HepG2 (cell line): ENCODE results near the gene FLYWCH1. TPM values are rescaled to one million over a fixed set of nuclear protein-coding genes. Genes with fewer than 3 reads are reported as not detected.

ENCODE experiments used
- ATM ChIP-seq: fragments of 450-650 bp; IDR thresholded peaks from 2 replicates; pipeline ENCODE4 v1.7.1; 2017; ENCODE audit warnings: mild to moderate bottlenecking, borderline replicate concordance
- MXI1 ChIP-seq: IDR thresholded peaks from 3 replicates; pipeline ENCODE4 v1.6.1; 2012; ENCODE audit warnings: low read depth, low read length, inconsistent platforms, borderline replicate concordance
- NFIB ChIP-seq: sonication (generic); formaldehyde crosslinking; IDR thresholded peaks from 2 replicates; pipeline ENCODE4 v1.9.0; 2021; ENCODE audit warnings: missing genetic modification reagents, mild to moderate bottlenecking, borderline replicate concordance
- RXRA ChIP-seq: sonication (generic); formaldehyde crosslinking; IDR thresholded peaks from 2 replicates; pipeline ENCODE4 v1.5.1; 2020; ENCODE audit warnings: missing genetic modification reagents
- SOX13 ChIP-seq, 3 experiments: fragments of 450-650 bp in 1 of 3; sonication (generic) in 1 of 3; formaldehyde crosslinking in 1 of 3; IDR thresholded peaks in 2 of 3; conservative IDR thresholded peaks in 1 of 3; 2 replicates each; pipeline versions ENCODE4 v1.5.0 to v1.6.1; 2016 to 2020; ENCODE audit warnings: antibody characterized with exemption in 1 of 3, mild to moderate bottlenecking in 1 of 3, missing compliant biosample characterization in 1 of 3, missing genetic modification reagents in 1 of 3, moderate library complexity in 1 of 3
- TSC22D2 ChIP-seq: sonication (generic); formaldehyde crosslinking; IDR thresholded peaks from 2 replicates; pipeline ENCODE4 v1.5.1; 2020; ENCODE audit warnings: missing genetic modification reagents, mild to moderate bottlenecking, borderline replicate concordance
- ZNF354B ChIP-seq: sonication (generic); formaldehyde crosslinking; IDR thresholded peaks from 2 replicates; pipeline ENCODE4 v1.8.0; 2022; ENCODE audit warnings: mild to moderate bottlenecking, missing genetic modification reagents
- ZNF552 ChIP-seq: sonication (generic); formaldehyde crosslinking; IDR thresholded peaks from 2 replicates; pipeline ENCODE4 v1.9.0; 2022; ENCODE audit warnings: missing genetic modification reagents, mild to moderate bottlenecking, borderline replicate concordance
- ZSCAN25 ChIP-seq: sonication (generic); formaldehyde crosslinking; IDR thresholded peaks from 2 replicates; pipeline ENCODE4 v1.8.0; 2022; ENCODE audit warnings: mild to moderate bottlenecking, missing genetic modification reagents
- polyA plus RNA-seq, 8 experiments: library from polyadenylated mRNA; depleted of rRNA in 3 of 8; stranded (reverse) in 7 of 8; unstranded in 1 of 8; fragments of >200 nt; fragmentation: Illumina TruSeq in 4 of 8; extraction: Trizol in 4 of 8; gene quantifications; 2 replicates each; pipeline versions ENCODE4 v1.2.1 to v1.2.3, GENCODE V29; 2011 to 2016; ENCODE audit warnings: low read depth in 4 of 8, missing spikeins in 1 of 8, mixed read lengths in 1 of 8; ENCODE audit not compliant: insufficient read depth in 1 of 8
- total RNA-seq, 5 experiments: library from RNA; depleted of rRNA; stranded (reverse); fragments of >200 nt; fragmentation: Illumina TruSeq; extraction: Trizol; gene quantifications; 2 replicates each; pipeline ENCODE4 v1.2.3, GENCODE V29; 2016; ENCODE audit warnings: low read depth in 1 of 5
- TF ChIP-seq, protein P1 (sequence below), 2 experiments: IDR thresholded peaks; 2 replicates each; pipeline ENCODE4 v1.6.1; 2011 to 2012; ENCODE audit warnings: low read length in 2 of 2, borderline replicate concordance in 1 of 2, low read depth in 1 of 2, mild to moderate bottlenecking in 1 of 2, moderate library complexity in 1 of 2
- TF ChIP-seq, protein P2 (sequence below): sonication (generic); formaldehyde crosslinking; IDR thresholded peaks from 2 replicates; pipeline ENCODE4 v1.5.0; 2020; ENCODE audit warnings: mild to moderate bottlenecking, missing genetic modification reagents, borderline replicate concordance
- TF ChIP-seq, protein P3 (sequence below): sonication (generic); formaldehyde crosslinking; IDR thresholded peaks from 2 replicates; pipeline ENCODE4 v1.4.0; 2020; ENCODE audit warnings: missing genetic modification reagents
- TF ChIP-seq, protein P4 (sequence below): sonication (generic); formaldehyde crosslinking; IDR thresholded peaks from 2 replicates; pipeline ENCODE4 v1.9.0; 2021; ENCODE audit warnings: missing genetic modification reagents, borderline replicate concordance
- TF ChIP-seq, protein P5 (sequence below): sonication (generic); formaldehyde crosslinking; IDR thresholded peaks from 2 replicates; pipeline ENCODE4 v1.5.1; 2020; ENCODE audit warnings: mild to moderate bottlenecking, moderate library complexity, missing genetic modification reagents
- TF ChIP-seq, protein P6 (sequence below): sonication (generic); formaldehyde crosslinking; IDR thresholded peaks from 2 replicates; pipeline ENCODE4 v1.8.0; 2022; ENCODE audit warnings: missing genetic modification reagents, low read depth, mild to moderate bottlenecking, borderline replicate concordance

FLYWCH1 gene
- total and polyA plus RNA-seq, 2 of the 13 experiments (the other 11 are each of a cell fraction or from before 2014, with no cell fraction given) = 7.3 to 12.4 TPM

DNA sequence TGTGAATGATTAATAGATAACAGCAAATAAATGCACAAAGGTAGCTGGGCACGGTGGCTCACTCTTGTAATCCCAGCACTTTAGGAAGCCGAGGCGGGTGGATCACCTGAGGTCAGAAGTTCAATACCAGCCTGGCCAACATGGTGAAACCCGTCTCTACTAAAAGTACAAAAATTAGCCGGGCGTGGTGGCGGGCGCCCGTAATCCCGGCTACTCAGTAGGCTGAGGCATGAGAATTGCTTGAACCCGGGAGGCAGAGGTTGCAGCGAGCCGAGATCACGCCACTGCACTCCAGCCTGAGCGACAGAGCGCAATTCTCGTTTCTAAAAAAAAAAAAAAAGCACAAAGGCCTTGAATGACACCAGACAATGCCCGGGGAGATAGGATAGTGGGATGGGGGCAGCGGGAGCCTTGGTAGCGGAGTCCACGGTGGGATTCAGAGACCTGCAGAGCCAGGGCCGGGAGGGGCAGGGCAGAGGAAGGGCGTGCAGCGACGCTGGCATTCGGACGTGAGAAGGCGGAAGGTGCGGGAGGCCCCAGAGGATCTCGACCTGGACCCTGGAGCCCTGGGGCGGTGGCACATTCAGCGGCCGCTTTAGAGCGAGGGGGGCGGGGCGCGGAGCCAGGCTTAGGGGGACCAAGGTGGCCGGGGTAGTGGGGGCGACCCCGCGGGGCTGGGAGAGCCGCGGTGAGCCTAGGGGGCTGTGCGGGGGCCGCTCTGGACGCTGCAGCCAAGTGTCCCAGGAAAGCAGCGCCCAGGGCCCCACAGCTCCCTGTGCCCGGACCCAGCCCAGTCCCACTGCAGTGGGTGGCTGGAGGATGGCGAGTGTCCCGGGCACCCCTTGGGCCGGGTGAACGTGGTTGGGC, 29.7 kb upstream of the FLYWCH1 start (continued):
- TF ChIP-seq, protein P1, sequence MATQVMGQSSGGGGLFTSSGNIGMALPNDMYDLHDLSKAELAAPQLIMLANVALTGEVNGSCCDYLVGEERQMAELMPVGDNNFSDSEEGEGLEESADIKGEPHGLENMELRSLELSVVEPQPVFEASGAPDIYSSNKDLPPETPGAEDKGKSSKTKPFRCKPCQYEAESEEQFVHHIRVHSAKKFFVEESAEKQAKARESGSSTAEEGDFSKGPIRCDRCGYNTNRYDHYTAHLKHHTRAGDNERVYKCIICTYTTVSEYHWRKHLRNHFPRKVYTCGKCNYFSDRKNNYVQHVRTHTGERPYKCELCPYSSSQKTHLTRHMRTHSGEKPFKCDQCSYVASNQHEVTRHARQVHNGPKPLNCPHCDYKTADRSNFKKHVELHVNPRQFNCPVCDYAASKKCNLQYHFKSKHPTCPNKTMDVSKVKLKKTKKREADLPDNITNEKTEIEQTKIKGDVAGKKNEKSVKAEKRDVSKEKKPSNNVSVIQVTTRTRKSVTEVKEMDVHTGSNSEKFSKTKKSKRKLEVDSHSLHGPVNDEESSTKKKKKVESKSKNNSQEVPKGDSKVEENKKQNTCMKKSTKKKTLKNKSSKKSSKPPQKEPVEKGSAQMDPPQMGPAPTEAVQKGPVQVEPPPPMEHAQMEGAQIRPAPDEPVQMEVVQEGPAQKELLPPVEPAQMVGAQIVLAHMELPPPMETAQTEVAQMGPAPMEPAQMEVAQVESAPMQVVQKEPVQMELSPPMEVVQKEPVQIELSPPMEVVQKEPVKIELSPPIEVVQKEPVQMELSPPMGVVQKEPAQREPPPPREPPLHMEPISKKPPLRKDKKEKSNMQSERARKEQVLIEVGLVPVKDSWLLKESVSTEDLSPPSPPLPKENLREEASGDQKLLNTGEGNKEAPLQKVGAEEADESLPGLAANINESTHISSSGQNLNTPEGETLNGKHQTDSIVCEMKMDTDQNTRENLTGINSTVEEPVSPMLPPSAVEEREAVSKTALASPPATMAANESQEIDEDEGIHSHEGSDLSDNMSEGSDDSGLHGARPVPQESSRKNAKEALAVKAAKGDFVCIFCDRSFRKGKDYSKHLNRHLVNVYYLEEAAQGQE (IDR thresholded peaks at IDR 0.05; ENCODE audit: borderline replicate concordance in 1 of 2, low read depth in 1 of 2, low read length in 2 of 2) = no peak
- TF ChIP-seq NFIB = no peak
- TF ChIP-seq, protein P2, sequence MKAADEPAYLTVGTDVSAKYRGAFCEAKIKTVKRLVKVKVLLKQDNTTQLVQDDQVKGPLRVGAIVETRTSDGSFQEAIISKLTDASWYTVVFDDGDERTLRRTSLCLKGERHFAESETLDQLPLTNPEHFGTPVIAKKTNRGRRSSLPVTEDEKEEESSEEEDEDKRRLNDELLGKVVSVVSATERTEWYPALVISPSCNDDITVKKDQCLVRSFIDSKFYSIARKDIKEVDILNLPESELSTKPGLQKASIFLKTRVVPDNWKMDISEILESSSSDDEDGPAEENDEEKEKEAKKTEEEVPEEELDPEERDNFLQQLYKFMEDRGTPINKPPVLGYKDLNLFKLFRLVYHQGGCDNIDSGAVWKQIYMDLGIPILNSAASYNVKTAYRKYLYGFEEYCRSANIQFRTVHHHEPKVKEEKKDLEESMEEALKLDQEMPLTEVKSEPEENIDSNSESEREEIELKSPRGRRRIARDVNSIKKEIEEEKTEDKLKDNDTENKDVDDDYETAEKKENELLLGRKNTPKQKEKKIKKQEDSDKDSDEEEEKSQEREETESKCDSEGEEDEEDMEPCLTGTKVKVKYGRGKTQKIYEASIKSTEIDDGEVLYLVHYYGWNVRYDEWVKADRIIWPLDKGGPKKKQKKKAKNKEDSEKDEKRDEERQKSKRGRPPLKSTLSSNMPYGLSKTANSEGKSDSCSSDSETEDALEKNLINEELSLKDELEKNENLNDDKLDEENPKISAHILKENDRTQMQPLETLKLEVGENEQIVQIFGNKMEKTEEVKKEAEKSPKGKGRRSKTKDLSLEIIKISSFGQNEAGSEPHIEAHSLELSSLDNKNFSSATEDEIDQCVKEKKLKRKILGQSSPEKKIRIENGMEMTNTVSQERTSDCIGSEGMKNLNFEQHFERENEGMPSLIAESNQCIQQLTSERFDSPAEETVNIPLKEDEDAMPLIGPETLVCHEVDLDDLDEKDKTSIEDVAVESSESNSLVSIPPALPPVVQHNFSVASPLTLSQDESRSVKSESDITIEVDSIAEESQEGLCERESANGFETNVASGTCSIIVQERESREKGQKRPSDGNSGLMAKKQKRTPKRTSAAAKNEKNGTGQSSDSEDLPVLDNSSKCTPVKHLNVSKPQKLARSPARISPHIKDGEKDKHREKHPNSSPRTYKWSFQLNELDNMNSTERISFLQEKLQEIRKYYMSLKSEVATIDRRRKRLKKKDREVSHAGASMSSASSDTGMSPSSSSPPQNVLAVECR (CRISPR knock-in tag) = 0 out of 2 replicates have a peak, but pooled peaks have one; percentile 5
- TF ChIP-seq, protein P3, sequence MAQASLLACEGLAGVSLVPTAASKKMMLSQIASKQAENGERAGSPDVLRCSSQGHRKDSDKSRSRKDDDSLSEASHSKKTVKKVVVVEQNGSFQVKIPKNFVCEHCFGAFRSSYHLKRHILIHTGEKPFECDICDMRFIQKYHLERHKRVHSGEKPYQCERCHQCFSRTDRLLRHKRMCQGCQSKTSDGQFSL (CRISPR knock-in tag) = no peak
- no peak for TF ChIP-seq TSC22D2
- no peak for TF ChIP-seq MXI1
- no peak for TF ChIP-seq ZNF354B (CRISPR knock-in tag)
- TF ChIP-seq ZNF552 (CRISPR knock-in tag) = no peak
- TF ChIP-seq ATM = no peak
- no peak for TF ChIP-seq SOX13 (IDR thresholded peaks at IDR 0.05)
- TF ChIP-seq SOX13 (CRISPR knock-in tag; conservative IDR thresholded peaks at IDR 0.05 in 1 of 2, IDR thresholded peaks at IDR 0.05 in 1 of 2) = no peak
- no peak for TF ChIP-seq RXRA (CRISPR knock-in tag)
- TF ChIP-seq, protein P4, sequence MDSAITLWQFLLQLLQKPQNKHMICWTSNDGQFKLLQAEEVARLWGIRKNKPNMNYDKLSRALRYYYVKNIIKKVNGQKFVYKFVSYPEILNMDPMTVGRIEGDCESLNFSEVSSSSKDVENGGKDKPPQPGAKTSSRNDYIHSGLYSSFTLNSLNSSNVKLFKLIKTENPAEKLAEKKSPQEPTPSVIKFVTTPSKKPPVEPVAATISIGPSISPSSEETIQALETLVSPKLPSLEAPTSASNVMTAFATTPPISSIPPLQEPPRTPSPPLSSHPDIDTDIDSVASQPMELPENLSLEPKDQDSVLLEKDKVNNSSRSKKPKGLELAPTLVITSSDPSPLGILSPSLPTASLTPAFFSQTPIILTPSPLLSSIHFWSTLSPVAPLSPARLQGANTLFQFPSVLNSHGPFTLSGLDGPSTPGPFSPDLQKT = no peak
- TF ChIP-seq ZSCAN25 (CRISPR knock-in tag) = no peak
- TF ChIP-seq, protein P5, sequence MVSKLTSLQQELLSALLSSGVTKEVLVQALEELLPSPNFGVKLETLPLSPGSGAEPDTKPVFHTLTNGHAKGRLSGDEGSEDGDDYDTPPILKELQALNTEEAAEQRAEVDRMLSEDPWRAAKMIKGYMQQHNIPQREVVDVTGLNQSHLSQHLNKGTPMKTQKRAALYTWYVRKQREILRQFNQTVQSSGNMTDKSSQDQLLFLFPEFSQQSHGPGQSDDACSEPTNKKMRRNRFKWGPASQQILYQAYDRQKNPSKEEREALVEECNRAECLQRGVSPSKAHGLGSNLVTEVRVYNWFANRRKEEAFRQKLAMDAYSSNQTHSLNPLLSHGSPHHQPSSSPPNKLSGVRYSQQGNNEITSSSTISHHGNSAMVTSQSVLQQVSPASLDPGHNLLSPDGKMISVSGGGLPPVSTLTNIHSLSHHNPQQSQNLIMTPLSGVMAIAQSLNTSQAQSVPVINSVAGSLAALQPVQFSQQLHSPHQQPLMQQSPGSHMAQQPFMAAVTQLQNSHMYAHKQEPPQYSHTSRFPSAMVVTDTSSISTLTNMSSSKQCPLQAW = peak; percentile 27
- TF ChIP-seq, protein P6, sequence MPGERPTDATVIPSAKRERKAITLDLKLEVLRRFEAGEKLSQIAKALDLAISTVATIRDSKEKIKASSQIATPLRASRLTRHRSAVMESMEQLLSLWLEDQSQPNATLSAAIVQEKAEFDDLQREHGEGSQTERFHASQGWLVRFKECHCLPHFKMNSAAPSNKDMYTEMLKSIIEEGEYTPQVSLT (CRISPR knock-in tag) = no peak
